ENCODE data around the gene GSK3A.
"Not testable (repeated sequence)": the region's sequence is repeated elsewhere in the genome, so short reads cannot be mapped to it uniquely, and the experiment has no call there.

Gene GSK3A

GRCh38 chr19:42268142-42268703 lies 25.8 kb upstream of the GSK3A start:
- peak; percentile 98 for DNase-seq (ENCODE audit: low read depth)

GRCh38 chr19:42267644-42268141 lies 25.3 kb upstream of the GSK3A start:
- DNase-seq (ENCODE audit: low read depth): no peak

- DNase-seq (ENCODE audit: low read depth): not testable (repeated sequence)
Observed at GRCh38 chr19:42266928-42267603, 24.7 kb upstream of the GSK3A start.

GRCh38 chr19:42266105-42266504 lies 23.7 kb upstream of the GSK3A start:
- not testable (repeated sequence) for DNase-seq (ENCODE audit: low read depth)

GRCh38 chr19:42261763-42262162 lies 19.4 kb upstream of the GSK3A start:
- no peak for DNase-seq (ENCODE audit: low read depth)

- DNase-seq (ENCODE audit: low read depth): not testable (repeated sequence)
Observed at GRCh38 chr19:42257842-42258241, 15.4 kb upstream of the GSK3A start.

GRCh38 chr19:42255766-42256745 lies 13.7 kb upstream of the GSK3A start:
- DNase-seq (ENCODE audit: low read depth): no peak

GRCh38 chr19:42254850-42255765 lies 12.7 kb upstream of the GSK3A start, which contains the start of gene ERF:
Gene ERF, minus strand, starts transcription at chr19:42255128. Its CDS starts 129 bp downstream, at chr19:42254999.
- DNase-seq (ENCODE audit: low read depth): no peak

GRCh38 chr19:42254089-42254849 lies 11.9 kb upstream of the GSK3A start:
- no peak for DNase-seq (ENCODE audit: low read depth)

GRCh38 chr19:42253245-42254088 lies 11.1 kb upstream of the GSK3A start:
- no peak for DNase-seq (ENCODE audit: low read depth)

GRCh38 chr19:42252365-42253244 lies 10.2 kb upstream of the GSK3A start:
- DNase-seq (ENCODE audit: low read depth): no peak

- DNase-seq (ENCODE audit: low read depth): no peak
Observed at GRCh38 chr19:42251572-42252358, 9.4 kb upstream of the GSK3A start.

GRCh38 chr19:42250666-42251531 lies 8.5 kb upstream of the GSK3A start:
- no peak for DNase-seq (ENCODE audit: low read depth)

GRCh38 chr19:42250183-42250665 lies 7.8 kb upstream of the GSK3A start:
- DNase-seq (ENCODE audit: low read depth): no peak

- DNase-seq (ENCODE audit: low read depth): no peak
Observed at GRCh38 chr19:42249769-42250168, 7.4 kb upstream of the GSK3A start.

- DNase-seq (ENCODE audit: low read depth): no peak
Observed at GRCh38 chr19:42249149-42249750, 6.8 kb upstream of the GSK3A start.
